GM19023 (cell line): ENCODE data around the gene CLEC10A.
A peak's percentile ranks its signal among the peaks of the same experiment; 100 is the strongest.

Experiments
- ATAC-seq: cut with Tn5 transposase; IDR thresholded peaks from one replicate; pipeline ENCODE4 v1.9.1; 2021; ENCODE audit warnings: mild to moderate bottlenecking, moderate library complexity; ENCODE audit not compliant: unreplicated experiment

CLEC10A gene

DNA sequence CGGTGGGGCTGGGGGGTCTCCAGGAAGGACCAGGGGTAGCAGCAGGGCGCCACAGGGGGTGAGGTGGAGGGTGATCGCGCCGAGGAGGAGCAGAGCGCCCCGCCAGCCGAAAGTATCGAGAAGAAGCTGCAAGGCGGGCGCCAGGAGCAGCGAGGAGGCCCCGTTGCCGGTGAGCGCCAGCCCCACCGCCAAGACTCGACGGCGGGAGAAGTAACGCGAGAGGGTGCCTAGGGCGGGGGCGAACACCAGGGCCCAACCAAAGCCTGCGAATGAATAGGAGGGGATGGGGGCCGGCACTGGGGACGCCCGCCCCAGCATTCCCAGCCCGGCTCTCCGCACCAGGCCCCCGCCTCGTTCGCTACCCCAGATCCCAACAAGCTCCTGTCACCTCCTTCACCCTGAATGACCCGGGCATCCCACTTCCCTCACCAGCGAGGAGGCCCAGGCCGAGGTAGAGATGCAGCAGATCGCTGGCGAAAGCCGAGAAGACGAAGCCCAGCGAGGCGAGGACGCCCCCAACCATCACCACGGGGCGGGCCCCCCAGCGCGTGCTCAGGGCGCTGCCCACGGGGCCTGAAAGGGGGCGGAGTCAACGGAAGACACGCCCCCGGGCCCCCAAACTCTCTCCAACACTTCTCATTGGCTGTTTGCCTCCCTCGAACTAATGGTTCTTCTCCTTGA lies 37.4 kb downstream of the CLEC10A start:
- no peak for ATAC-seq

- no peak for ATAC-seq
Observed at GRCh38 chr17:7041607-7042500, 38.2 kb downstream of the CLEC10A start.

DNA sequence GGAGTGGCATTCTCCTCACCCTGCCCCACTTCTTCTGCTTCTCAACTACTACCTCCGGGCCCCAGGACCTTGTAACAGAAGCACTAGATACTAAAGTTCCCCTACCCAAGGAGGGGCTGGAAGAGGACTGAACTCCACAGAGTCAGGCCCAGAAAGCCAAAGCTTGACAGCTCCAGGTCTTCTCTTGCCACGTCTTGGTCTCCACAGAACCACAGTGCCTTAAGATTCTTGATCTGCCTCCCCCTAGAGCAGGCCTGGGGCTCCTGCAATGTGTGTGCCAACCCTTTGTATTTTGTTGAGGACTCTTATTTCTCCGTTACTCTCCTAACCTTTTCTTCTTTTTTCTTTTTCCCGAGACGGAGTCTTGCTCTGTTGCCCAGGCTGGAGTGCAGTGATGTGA lies 40.2 kb downstream of the CLEC10A start:
- ATAC-seq: no peak

DNA sequence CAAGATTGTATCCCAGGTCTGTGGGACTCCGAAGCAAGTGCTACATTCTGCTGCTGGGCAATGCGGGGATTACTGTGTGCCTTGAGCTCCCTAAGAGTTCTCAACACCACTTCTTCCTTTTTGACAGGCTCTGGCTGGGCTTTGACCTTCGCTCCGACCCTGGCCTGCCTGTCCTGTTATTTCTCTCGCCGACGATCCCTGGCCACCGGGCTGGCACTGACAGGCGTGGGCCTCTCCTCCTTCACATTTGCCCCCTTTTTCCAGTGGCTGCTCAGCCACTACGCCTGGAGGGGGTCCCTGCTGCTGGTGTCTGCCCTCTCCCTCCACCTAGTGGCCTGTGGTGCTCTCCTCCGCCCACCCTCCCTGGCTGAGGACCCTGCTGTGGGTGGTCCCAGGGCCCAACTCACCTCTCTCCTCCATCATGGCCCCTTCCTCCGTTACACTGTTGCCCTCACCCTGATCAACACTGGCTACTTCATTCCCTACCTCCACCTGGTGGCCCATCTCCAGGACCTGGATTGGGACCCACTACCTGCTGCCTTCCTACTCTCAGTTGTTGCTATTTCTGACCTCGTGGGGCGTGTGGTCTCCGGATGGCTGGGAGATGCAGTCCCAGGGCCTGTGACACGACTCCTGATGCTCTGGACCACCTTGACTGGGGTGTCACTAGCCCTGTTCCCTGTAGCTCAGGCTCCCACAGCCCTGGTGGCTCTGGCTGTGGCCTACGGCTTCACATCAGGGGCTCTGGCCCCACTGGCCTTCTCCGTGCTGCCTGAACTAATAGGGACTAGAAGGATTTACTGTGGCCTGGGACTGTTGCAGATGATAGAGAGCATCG lies 41.8 kb downstream of the CLEC10A start:
- no peak for ATAC-seq

DNA sequence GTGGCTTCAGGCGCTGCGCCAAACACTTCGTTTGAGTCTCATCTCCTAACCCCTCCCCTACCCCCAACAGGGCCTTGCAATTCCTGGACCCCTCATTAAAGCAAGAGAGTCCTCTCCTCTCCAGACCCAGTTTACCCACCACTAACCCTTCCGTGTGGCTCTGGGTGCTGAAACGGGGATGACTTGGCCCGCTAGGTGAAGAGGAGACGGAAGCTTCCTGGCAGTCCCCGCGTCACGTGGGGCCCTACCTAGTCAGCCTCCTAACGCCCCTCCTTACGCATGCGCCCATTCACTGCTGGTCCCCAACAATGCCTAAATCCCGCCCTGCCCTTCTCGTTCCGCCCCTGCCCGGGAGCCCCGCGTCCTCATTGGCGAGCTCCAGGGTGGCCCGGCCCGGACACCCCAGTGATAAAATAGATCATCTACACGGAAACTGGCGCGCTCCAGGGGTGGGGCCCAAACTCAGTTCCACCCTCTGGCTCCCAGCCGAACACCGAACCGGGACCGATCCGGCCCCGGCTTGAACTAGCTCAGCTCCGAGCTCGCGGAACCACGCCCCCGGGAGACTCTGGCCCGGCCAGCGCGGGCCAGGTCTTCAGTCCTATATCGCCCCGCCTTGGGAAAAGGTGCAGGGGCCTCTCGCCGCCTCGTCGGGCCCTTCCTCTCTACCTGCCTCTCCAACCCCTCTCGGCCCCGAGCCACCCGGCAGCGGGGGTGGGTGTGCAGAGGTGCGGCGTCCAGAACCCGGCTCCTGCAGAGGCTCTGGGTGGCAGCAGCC lies 44.3 kb downstream of the CLEC10A start, which contains the start of gene SLC16A13:
SLC16A13 (plus strand) TSS at position 425 of the 778 bp plus-strand sequence. CDS start 368 bp downstream, outside the sequence.
- peak; percentile 93 for ATAC-seq

DNA sequence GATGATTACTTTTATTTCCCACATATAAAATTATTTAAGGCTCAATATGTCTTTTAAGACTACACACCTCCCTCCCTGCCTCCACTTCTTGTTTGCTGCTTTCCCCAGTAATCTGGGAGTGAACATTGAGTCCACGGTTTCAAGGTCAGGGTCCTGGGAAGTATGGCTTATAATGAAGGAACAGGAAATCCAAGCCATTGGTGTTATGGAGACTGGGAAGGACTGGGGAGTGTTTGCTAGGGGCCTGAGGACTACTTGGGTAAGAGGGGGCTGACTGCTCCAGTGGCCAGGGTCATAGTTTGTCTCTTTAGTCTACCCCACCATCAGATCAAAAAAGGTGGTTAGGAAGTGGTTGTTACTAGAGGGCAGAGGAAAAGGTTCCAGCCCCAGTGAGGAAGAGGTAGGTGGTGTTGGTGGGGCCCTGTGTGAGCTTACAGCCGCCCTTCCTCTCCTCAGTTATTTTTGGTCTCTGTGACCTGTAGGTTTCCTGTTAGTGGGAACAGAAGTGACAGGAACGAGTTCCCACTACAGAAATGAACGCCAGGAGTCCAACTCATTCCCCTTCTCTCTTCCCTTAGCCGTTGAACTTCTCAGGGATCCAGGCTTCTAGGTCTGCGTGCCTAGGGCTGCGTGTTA lies 45.0 kb downstream of the CLEC10A start:
- peak; percentile 21 for ATAC-seq

DNA sequence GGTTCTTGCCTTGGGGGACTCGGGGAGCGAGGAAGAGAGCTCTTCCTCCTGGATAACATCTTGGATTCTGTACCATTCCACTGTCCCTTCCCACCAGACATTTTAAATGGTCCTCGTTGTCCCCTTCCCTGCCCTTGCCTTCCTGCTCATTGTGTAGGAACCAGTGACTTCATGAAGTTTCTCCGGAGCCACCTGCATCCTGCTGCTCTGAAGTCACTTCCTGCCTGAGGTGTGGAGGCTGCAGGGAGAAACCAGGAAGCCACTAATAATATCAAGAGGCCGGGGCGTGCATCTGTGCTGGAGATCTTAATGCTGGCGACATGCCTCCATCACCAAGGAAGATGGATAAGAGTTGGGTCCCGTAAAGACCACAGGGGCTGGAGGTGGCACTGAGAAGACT lies 50.4 kb downstream of the CLEC10A start:
- ATAC-seq: no peak

DNA sequence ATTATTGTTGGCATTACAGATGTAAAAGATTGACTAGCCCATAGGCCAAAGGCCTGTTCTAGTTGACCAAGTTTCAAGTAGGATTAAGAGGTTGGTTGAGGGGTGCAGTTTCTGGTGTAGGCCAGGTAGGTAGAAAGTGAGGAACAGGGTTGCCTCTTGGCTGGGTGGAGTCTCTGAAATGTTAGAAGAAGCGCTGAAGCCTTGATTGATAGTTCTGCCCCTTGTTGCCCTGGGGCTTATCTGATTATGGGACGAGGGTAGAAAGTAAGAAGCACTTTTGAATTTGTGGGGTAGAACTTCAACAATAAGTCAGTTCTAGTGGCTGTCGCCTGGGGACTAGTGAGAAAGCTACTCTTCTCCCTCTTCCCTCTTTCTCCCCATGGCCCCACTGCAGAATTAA lies 51.0 kb downstream of the CLEC10A start:
- ATAC-seq: no peak

DNA sequence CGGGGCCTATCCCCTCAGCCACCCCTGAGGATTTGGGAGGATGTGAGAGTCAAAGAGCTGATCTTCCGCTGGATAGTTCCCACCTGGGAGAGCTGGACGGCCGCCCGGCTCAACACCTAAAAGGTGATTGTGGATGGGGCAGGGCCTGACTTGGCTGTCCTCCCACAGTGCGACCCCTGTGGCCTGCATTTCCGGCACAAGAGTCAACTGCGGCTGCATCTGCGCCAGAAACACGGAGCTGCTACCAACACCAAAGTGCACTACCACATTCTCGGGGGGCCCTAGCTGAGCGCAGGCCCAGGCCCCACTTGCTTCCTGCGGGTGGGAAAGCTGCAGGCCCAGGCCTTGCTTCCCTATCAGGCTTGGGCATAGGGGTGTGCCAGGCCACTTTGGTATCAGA lies 52.7 kb downstream of the CLEC10A start:
- ATAC-seq: no peak

DNA sequence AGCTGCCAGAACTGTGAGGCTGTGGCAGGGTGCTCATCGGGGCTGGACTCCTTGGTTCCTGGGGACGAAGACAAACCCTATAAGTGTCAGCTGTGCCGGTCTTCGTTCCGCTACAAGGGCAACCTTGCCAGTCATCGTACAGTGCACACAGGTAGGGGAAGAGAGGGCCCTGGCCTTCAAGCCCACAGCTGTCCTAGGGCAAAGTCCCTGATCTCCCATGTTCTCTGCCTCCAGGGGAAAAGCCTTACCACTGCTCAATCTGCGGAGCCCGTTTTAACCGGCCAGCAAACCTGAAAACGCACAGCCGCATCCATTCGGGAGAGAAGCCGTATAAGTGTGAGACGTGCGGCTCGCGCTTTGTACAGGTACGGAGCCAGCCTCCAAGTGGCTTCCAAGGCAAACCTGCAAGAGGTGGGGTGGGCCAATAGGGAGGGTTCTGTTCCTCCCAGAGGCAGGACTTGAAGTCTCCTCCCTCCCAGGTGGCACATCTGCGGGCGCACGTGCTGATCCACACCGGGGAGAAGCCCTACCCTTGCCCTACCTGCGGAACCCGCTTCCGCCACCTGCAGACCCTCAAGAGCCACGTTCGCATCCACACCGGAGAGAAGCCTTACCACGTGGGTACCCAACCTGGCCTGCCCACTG lies 53.5 kb downstream of the CLEC10A start:
- no peak for ATAC-seq

DNA sequence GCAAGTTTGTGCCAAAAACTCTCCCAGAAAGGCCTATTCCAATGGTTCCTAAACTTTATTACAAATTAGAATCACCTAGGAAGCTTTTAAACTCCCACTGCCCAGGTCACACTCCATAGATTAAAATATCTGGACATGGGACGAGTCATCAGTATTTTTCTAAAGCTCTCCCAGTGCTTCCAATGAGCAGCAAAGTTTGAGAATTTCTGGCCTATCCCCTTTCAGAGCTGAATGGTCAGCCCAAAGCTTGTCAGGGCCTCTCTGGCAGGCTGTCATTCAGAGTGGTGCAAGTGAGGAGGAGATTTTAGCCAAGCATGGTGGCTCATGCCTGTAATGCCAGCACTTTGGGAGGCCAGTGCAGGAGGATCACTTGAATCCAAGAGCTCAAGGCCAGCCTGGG lies 54.8 kb downstream of the CLEC10A start:
- no peak for ATAC-seq
